ENCODE measurements around the gene GOLGA6L26.
"Not testable (repeated sequence)": the region's sequence is repeated elsewhere in the genome, so short reads cannot be mapped to it uniquely, and the experiment has no call there.

The GOLGA6L26 gene

GRCh38 chr15:23334096-23334495 is at the start of gene GOLGA6L26:
Gene GOLGA6L26, minus strand, starts transcription at chr15:23334196. Its CDS starts 61 bp downstream, at chr15:23334135.
- H3K4me3 ChIP-seq, H3K27ac ChIP-seq: not testable (repeated sequence)

- H3K27ac ChIP-seq, H3K4me3 ChIP-seq: not testable (repeated sequence)
These were observed 47.2 kb upstream of the GOLGA6L26 start for GRCh38 chr15:23381192-23381591.

- H3K27ac ChIP-seq, result not testable (repeated sequence)
These were observed 46.7 kb upstream of the GOLGA6L26 start for GRCh38 chr15:23380700-23381099.

GRCh38 chr15:23378946-23379345 is 45.0 kb upstream of the GOLGA6L26 start:
- H3K4me3 ChIP-seq, H3K27ac ChIP-seq: not testable (repeated sequence)

More at GRCh38 chr15:23380700-23381099, 46.7 kb upstream of the GOLGA6L26 start:
- H3K4me3 ChIP-seq, result not testable (repeated sequence)

- H3K27ac ChIP-seq, result not testable (repeated sequence)
These were observed 40.2 kb upstream of the GOLGA6L26 start for GRCh38 chr15:23374226-23374625.

GRCh38 chr15:23372891-23373600 is 39.0 kb upstream of the GOLGA6L26 start:
- not testable (repeated sequence) for H3K27ac ChIP-seq

More at GRCh38 chr15:23374226-23374625, 40.2 kb upstream of the GOLGA6L26 start:
- H3K4me3 ChIP-seq, result not testable (repeated sequence)

GRCh38 chr15:23372284-23372683 is 38.3 kb upstream of the GOLGA6L26 start:
- Histone ChIP-seq H3K4me3 (no peak overlapping the region), H3K27ac (no peak overlapping the region)

More at GRCh38 chr15:23372891-23373600, 39.0 kb upstream of the GOLGA6L26 start:
- not testable (repeated sequence) for H3K4me3 ChIP-seq

- not testable (repeated sequence) for H3K4me3 ChIP-seq, H3K27ac ChIP-seq
These were observed 37.9 kb upstream of the GOLGA6L26 start for GRCh38 chr15:23371868-23372267.

- H3K27ac ChIP-seq, H3K4me3 ChIP-seq: not testable (repeated sequence)
These were observed 37.1 kb upstream of the GOLGA6L26 start for GRCh38 chr15:23371134-23371533.

- no peak overlapping the region for H3K4me3 ChIP-seq
- no peak overlapping the region for H3K27ac ChIP-seq
These were observed 36.6 kb upstream of the GOLGA6L26 start for GRCh38 chr15:23370578-23370977.

- H3K27ac ChIP-seq, H3K4me3 ChIP-seq: not testable (repeated sequence)
These were observed 30.3 kb upstream of the GOLGA6L26 start for GRCh38 chr15:23364261-23364660.

- H3K4me3 ChIP-seq, H3K27ac ChIP-seq: not testable (repeated sequence)
These were observed 28.6 kb upstream of the GOLGA6L26 start for GRCh38 chr15:23362622-23363021.

GRCh38 chr15:23354448-23354847 is 20.5 kb upstream of the GOLGA6L26 start, which contains the start of gene GOLGA8S:
Gene GOLGA8S, plus strand, starts transcription at chr15:23354748. Its CDS starts 62 bp downstream, at chr15:23354810.
- not testable (repeated sequence) for H3K4me3 ChIP-seq

GRCh38 chr15:23311233-23311632 is 22.8 kb downstream of the GOLGA6L26 start:
- H3K4me3 ChIP-seq, H3K27ac ChIP-seq: not testable (repeated sequence)

More at GRCh38 chr15:23354448-23354847, 20.5 kb upstream of the GOLGA6L26 start, which contains the start of gene GOLGA8S:
- not testable (repeated sequence) for H3K27ac ChIP-seq

- not testable (repeated sequence) for H3K4me3 ChIP-seq, H3K27ac ChIP-seq
These were observed 28.1 kb downstream of the GOLGA6L26 start for GRCh38 chr15:23305921-23306320.

- Histone ChIP-seq H3K4me3 (peak overlapping the region in 3 of 7 experiments; percentile 33 to 49 (median 36)), H3K27ac (peak overlapping the region in 2 of 21 experiments; percentile 1 to 61)
These were observed 29.2 kb downstream of the GOLGA6L26 start for GRCh38 chr15:23304805-23305204.

- H3K4me3 ChIP-seq, result peak overlapping the region; percentile 15 to 49 (median 33)
- peak overlapping the region in 8 of 21 experiments; percentile 1 to 61 (median 36) for H3K27ac ChIP-seq
These were observed 29.7 kb downstream of the GOLGA6L26 start for GRCh38 chr15:23304267-23304666.

GRCh38 chr15:23303654-23304053 is 30.3 kb downstream of the GOLGA6L26 start:
- Histone ChIP-seq H3K4me3 (peak overlapping the region; percentile 15 to 49 (median 33)), H3K27ac (peak overlapping the region in 5 of 21 experiments; percentile 14 to 61 (median 39))

- H3K4me3 ChIP-seq, result peak overlapping the region in 3 of 7 experiments; percentile 36 to 49 (median 41)
- H3K27ac ChIP-seq, result not testable (repeated sequence)
These were observed 30.8 kb downstream of the GOLGA6L26 start for GRCh38 chr15:23303246-23303645.
